NK-92 treated with Interleukin-12 subunit alpha and Interleukin-12 subunit beta, amount 100 ng/mL, for 24 hours (cell line): ENCODE measurements around the gene RAB31.
"Not testable (repeated sequence)": the region's sequence is repeated elsewhere in the genome, so short reads cannot be mapped to it uniquely, and the experiment has no call there.

Experiments
- DNase-seq: peaks from one replicate; lab custom pipeline; 2025; lab: John Stamatoyannopoulos, UW

The RAB31 gene

GRCh38 chr18:9891515-9891914, 183.4 kb downstream of the RAB31 start:
- DNase-seq: not testable (repeated sequence)

GRCh38 chr18:9894454-9895068, 186.5 kb downstream of the RAB31 start:
- DNase-seq: no peak

- no peak for DNase-seq
Measured at GRCh38 chr18:9897129-9897528, 189.0 kb downstream of the RAB31 start.

GRCh38 chr18:9897787-9898291, 189.7 kb downstream of the RAB31 start:
- DNase-seq: not testable (repeated sequence)

GRCh38 chr18:9898792-9899549, 190.9 kb downstream of the RAB31 start:
- DNase-seq: no peak

DNA sequence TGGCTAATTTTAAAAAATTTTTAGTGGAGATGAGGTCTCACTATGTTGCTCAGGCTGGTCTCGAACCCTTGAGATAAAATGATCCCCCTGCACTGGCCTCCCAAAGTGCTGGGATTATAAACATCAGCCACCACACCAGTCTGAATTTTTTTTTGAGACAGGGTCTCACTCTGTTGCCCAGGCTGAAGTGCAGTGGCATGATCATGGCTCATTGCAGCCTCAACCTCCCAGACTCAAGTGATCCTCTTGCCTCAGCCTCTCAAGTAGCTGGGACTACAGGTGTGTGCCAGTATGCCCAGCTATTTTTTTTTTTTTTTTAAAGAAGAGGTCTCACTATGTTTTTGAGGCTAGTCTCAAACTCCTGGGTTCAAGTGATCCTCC, 191.4 kb downstream of the RAB31 start:
- DNase-seq: not testable (repeated sequence)

GRCh38 chr18:9900699-9901098, 192.6 kb downstream of the RAB31 start:
- DNase-seq: peak; percentile 1

DNA sequence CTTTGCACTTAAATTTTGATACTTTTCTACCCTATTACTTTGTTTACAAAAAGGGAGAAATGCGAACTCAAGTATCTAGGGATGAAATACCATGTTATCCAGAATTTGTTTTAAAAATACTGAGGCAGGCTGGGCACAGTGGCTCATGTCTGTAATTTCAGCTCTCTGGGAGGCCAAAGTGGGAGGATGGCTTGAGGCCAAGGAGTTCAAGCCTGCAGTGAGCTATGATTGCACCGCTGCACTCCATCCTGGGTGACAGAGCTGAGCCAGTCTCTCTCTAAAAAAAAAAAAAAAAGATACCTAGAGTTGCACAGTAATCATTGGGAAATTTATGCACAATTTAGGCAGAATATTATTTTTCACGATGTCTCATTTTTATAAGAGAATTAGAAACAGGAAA, 193.3 kb downstream of the RAB31 start:
- DNase-seq: no peak

- not testable (repeated sequence) for DNase-seq
Measured at GRCh38 chr18:9902264-9902663, 194.2 kb downstream of the RAB31 start.

DNA sequence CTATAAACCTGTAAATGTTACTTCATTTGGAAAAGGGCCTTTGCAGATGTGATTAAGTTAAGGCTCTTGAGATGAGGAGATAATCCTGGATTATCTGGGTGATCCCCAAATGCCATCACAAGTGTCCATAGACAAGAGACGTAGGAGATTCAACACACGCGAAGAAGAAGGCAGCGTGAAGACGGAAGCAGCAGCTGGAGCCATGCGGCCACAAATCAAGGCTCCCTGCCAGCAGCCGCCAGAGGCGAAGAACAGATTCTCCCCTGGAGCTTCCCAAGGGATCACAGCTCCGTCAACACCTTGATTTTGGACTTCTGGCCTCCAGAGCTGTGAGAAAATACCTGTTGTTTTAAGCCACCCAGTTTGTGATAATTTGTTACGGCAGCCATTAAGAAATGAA, 194.7 kb downstream of the RAB31 start:
- no peak for DNase-seq

DNA sequence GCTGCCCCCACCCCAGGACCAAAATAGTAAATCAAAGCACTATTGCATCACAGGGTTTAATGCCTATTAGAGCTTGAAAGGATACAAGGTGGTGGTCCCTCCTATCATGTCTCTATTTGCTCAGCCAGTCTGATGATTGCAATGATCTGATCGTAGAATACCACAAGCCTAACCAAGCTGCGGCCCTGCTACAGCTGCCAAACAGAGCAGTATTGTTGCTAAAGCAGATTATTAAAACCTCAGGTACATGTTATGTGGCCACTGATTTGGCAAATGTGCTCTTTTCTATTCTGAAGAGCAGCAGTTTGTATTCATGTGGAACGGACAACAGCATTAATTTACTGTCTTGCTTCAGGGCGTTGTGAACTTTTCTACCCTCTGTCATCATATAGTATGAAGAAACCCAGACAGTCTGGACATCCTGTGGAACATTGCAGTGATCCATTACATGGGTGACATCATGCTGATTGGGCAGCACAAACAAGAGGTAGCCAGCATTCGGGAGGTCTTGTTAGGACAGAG, 197.4 kb downstream of the RAB31 start:
- DNase-seq: no peak

GRCh38 chr18:9906481-9906880, 198.4 kb downstream of the RAB31 start:
- no peak for DNase-seq

GRCh38 chr18:9907867-9908266, 199.8 kb downstream of the RAB31 start:
- no peak for DNase-seq

DNA sequence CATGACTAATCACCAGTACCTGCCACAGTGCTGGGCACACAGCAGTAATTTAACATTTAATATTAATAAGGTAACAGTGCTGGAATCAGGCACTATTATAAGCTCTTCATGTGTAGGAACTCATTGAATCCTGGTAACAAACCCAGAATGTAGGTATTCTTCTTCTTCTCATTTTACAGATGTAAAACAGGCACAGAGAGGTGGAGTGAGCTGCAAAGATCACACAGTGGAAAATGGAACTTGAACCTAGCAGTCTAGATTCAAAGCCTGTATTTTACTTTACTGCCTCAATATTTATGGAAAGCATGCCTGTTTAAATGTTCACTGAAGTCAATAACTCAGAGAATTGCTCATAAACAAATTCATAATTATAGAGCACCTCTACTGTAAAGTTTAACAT, 202.0 kb downstream of the RAB31 start:
- DNase-seq: no peak

GRCh38 chr18:9910661-9911060, 202.6 kb downstream of the RAB31 start:
- DNase-seq: no peak

DNA sequence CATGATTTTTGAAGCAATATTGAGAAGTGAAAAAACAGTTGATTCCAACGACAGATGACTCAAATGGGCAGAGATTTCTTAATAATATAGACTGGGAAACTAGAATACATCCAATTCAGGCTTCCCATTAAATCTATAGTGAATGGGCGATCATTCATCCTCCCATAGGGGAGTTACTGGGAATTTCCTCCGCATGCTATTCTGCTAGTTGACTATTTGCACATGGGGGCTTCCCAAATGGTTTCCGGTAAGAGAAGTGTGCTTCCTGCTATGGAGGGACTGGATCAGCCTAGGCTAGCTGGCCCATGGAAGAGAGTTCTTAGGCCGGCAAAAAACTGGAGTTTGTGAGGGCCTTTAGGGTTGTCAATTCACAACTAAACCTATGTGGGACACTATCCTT, 203.1 kb downstream of the RAB31 start:
- DNase-seq: no peak
